Neural crest cell (in vitro differentiated cells): Measurements from ENCODE around the gene GVQW3. TPM values are rescaled to one million over a fixed set of nuclear protein-coding genes. Genes with fewer than 3 reads are reported as not detected.

Source experiments
- DNase-seq: peaks from one replicate; pipeline ENCODE4 v3.0.0; 2021; ENCODE audit warnings: low read depth, mixed read lengths, low spot score
- H3K27ac Mint-ChIP-seq: one replicate; pipeline ENCODE4 v1.8.0; 2021; ENCODE audit warnings: mild to moderate bottlenecking, mixed read lengths; ENCODE audit not compliant: unreplicated experiment
- H3K27me3 Mint-ChIP-seq: 2 replicates; pipeline ENCODE4 v1.8.0; 2021; ENCODE audit warnings: low read depth, mild to moderate bottlenecking, mixed read lengths
- H3K36me3 Mint-ChIP-seq: 2 replicates; pipeline ENCODE4 v1.8.0; 2021; ENCODE audit warnings: low read depth, mild to moderate bottlenecking, mixed read lengths
- H3K4me1 Mint-ChIP-seq: 2 replicates; pipeline ENCODE4 v1.8.0; 2021; ENCODE audit warnings: mixed read lengths
- H3K4me3 Mint-ChIP-seq: one replicate; pipeline ENCODE4 v1.8.0; 2021; ENCODE audit warnings: mild to moderate bottlenecking, mixed read lengths
- H3K9me3 Mint-ChIP-seq: 2 replicates; pipeline ENCODE4 v1.8.0; 2021; ENCODE audit warnings: mixed read lengths
- total RNA-seq: library from RNA; stranded (reverse); gene quantifications from 2 replicates; pipeline ENCODE4 v1.2.1, GENCODE V29; 2021
- TF ChIP-seq, protein P1 (sequence below): fragments of 200-600 bp; sonication (generic); conservative IDR thresholded peaks from 2 replicates; pipeline ENCODE4 v1.5.0; 2021; ENCODE audit warnings: antibody characterized with exemption, mild to moderate bottlenecking

GVQW3 gene
- total RNA-seq, 1 donor from 2014 or later: 13.8 TPM

DNA sequence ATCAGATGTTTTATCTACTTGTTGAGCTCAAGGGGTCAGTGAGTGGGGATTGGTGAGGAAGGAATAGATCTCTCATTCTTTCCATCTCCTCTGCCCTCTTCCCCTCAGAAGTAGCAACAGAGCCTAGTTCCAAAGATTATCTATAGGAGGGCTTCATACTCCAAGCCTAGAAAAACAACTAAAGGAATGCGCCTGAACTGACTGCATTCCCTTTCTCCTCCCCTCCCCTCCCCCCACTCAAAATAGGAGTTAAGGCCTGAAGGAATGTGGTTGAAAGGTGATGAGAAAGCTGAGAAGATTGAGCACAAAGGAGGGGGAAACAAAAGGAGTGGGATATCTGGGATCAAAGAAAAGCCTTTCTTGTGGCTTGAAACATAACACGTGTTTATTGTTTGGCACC is 74.2 kb downstream of the GVQW3 start:
- peak overlapping the region; percentile 28 for H3K27ac Mint-ChIP-seq

DNA sequence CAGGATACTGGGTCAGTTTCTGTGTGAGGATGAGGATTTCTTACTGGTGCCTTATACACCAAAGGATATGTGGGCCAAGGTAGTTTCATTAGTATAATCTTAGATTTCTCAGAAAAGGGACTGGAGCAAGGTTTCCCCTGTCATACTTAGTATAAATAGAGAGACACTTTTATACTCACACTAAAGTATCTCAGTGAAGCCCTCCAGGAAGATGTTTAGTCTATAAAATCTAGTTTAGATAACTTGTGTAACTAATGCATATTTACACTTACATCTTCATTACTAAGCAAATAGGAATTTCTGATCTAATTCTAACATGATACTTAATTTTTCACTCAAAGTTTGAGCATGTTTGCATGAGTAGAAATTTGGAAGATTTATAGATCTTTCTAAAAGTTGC is 74.8 kb downstream of the GVQW3 start:
- TF ChIP-seq, protein P1, sequence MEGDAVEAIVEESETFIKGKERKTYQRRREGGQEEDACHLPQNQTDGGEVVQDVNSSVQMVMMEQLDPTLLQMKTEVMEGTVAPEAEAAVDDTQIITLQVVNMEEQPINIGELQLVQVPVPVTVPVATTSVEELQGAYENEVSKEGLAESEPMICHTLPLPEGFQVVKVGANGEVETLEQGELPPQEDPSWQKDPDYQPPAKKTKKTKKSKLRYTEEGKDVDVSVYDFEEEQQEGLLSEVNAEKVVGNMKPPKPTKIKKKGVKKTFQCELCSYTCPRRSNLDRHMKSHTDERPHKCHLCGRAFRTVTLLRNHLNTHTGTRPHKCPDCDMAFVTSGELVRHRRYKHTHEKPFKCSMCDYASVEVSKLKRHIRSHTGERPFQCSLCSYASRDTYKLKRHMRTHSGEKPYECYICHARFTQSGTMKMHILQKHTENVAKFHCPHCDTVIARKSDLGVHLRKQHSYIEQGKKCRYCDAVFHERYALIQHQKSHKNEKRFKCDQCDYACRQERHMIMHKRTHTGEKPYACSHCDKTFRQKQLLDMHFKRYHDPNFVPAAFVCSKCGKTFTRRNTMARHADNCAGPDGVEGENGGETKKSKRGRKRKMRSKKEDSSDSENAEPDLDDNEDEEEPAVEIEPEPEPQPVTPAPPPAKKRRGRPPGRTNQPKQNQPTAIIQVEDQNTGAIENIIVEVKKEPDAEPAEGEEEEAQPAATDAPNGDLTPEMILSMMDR: no peak
- H3K27ac Mint-ChIP-seq: peak overlapping the region; percentile 92
- H3K4me1 Mint-ChIP-seq: peaks cover 32% of the 10 kb centered on the region
- H3K4me3 Mint-ChIP-seq: no peak overlapping the region
- H3K36me3 Mint-ChIP-seq: peaks cover 13% of the 10 kb centered on the region
- no peak for DNase-seq
- H3K27me3 Mint-ChIP-seq: no peaks in the 10 kb centered on the region
- H3K9me3 Mint-ChIP-seq: no peaks in the 10 kb centered on the region

More for the DNA sequence above, 74.2 kb downstream of the GVQW3 start:
- Mint-ChIP-seq H3K4me3 (no peak overlapping the region), H3K36me3 (peaks cover 12% of the 10 kb centered on the region), H3K27me3 (no peaks in the 10 kb centered on the region), H3K9me3 (no peaks in the 10 kb centered on the region), H3K4me1 (peaks cover 32% of the 10 kb centered on the region)
- no peak for DNase-seq
- TF ChIP-seq, protein P1: no peak

DNA sequence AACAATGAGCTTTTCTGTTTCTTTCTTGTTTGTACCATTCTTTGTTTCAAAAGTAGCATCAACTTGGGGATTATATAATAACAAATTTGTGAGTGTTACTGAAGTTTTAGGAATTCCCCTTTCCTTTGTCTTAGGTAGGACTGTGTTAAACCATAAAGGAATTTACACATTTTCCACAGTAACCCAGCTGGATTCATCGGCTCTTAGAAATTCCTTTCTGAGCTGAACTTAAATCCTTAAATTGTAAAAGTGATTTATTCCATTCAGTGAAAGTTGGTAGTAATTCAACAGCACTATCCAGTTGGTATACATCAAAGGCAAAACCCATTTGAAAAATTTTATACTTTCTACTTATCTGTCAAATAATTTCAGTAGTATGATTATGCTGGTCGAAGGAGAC is 75.4 kb downstream of the GVQW3 start:
- H3K9me3 Mint-ChIP-seq: no peaks in the 10 kb centered on the region
- no peak overlapping the region for H3K4me3 Mint-ChIP-seq
- H3K27ac Mint-ChIP-seq: no peak overlapping the region
- peaks cover 32% of the 10 kb centered on the region for H3K4me1 Mint-ChIP-seq
- H3K27me3 Mint-ChIP-seq: no peaks in the 10 kb centered on the region
- H3K36me3 Mint-ChIP-seq: peaks cover 14% of the 10 kb centered on the region
- no peak for DNase-seq
- TF ChIP-seq, protein P1: no peak

Other genes starting within 250 kb of the GVQW3 start
- gene WNT11, start 174.8 kb upstream of the GVQW3 start, total RNA-seq: 0.16 and 0.19 TPM in 2 replicates
- 55.2 and 62.0 TPM in 2 replicates for gene THAP12, start 191 bp upstream of the GVQW3 start, total RNA-seq
- 39.1 and 40.1 TPM in 2 replicates for gene EMSY, start 63.7 kb downstream of the GVQW3 start, total RNA-seq